OCI-LY7 (cell line): ENCODE data around the gene OR10J4. TPM values are rescaled to one million over a fixed set of nuclear protein-coding genes. Genes with fewer than 3 reads are reported as not detected.
"Not testable (repeated sequence)": the region's sequence is repeated elsewhere in the genome, so short reads cannot be mapped to it uniquely, and the experiment has no call there.

Source experiments
- BruUV-seq: library from RNA; stranded (reverse); fragments of 400-500 nt; replicated peaks from 2 replicates; lab custom pipeline; 2021; lab: Mats Ljungman, UMichigan
- CTCF ChIA-PET: fragments of 300-600 bp; sonication (Branson Sonifier 250); formaldehyde crosslinking; loops from one replicate; lab custom pipeline; 2022; ENCODE audit warnings: antibody characterized with exemption; ENCODE audit not compliant: unreplicated experiment; lab: Charles Lee
- POLR2A ChIA-PET: fragments of 300-600 bp; sonication (Branson Sonifier 250); formaldehyde crosslinking; loops from one replicate; lab custom pipeline; 2022; ENCODE audit warnings: antibody characterized with exemption; lab: Charles Lee
- DNase-seq: peaks from one replicate; pipeline ENCODE4 v3.0.0-alpha.2; 2015; ENCODE audit warnings: low spot score
- H2AFZ ChIP-seq: fragments of 200-600 bp; sonication (generic), shearing (Covaris generic); 2 replicates; pipeline ENCODE4 v1.6.1; 2014; ENCODE audit warnings: mild to moderate bottlenecking, antibody characterized with exemption, low read length, moderate library complexity
- H3K27ac ChIP-seq: fragments of 200-600 bp; sonication (generic); 2 replicates; pipeline ENCODE4 v1.5.1; 2014; ENCODE audit warnings: mixed run types, low read depth, mild to moderate bottlenecking, moderate library complexity, low read length, inconsistent platforms; ENCODE audit not compliant: poor library complexity, severe bottlenecking
- H3K36me3 ChIP-seq: fragments of 200-600 bp; sonication (generic); 2 replicates; pipeline ENCODE4 v1.6.1; 2014; ENCODE audit warnings: mild to moderate bottlenecking, antibody characterized with exemption, low read length, moderate library complexity, mixed read lengths; ENCODE audit not compliant: insufficient read depth
- H3K4me1 ChIP-seq: fragments of 200-600 bp; sonication (generic); 2 replicates; pipeline ENCODE4 v1.5.1; 2014; ENCODE audit warnings: mild to moderate bottlenecking, low read length; ENCODE audit not compliant: insufficient read depth, poor library complexity, severe bottlenecking
- H3K4me2 ChIP-seq: fragments of 200-600 bp; sonication (generic); 2 replicates; pipeline ENCODE4 v1.6.1; 2014; ENCODE audit warnings: mild to moderate bottlenecking, low read length
- H3K4me3 ChIP-seq: fragments of 200-600 bp; sonication (generic); 2 replicates; pipeline ENCODE4 v1.5.1; 2014; ENCODE audit warnings: mild to moderate bottlenecking, low read depth, low read length; ENCODE audit not compliant: poor library complexity, severe bottlenecking
- H3K79me2 ChIP-seq: fragments of 200-600 bp; sonication (generic); 2 replicates; pipeline ENCODE4 v1.6.1; 2016; ENCODE audit warnings: low read depth, mild to moderate bottlenecking, low read length, moderate library complexity, mixed read lengths; ENCODE audit not compliant: insufficient read depth
- H3K9me2 ChIP-seq: fragments of 200-600 bp; sonication (generic); 2 replicates; pipeline ENCODE4 v1.6.1; 2016; ENCODE audit warnings: mild to moderate bottlenecking, low read length, mixed read lengths; ENCODE audit not compliant: insufficient read depth
- H3K9me3 ChIP-seq: fragments of 200-600 bp; sonication (generic); 2 replicates; pipeline ENCODE4 v1.6.1; 2014; ENCODE audit warnings: mild to moderate bottlenecking, mixed run types, low read length, mixed read lengths
- H4K20me1 ChIP-seq: fragments of 200-600 bp; sonication (generic); 2 replicates; pipeline ENCODE4 v1.6.1; 2014; ENCODE audit warnings: mild to moderate bottlenecking, antibody characterized with exemption, low read length, moderate library complexity, mixed read lengths; ENCODE audit not compliant: insufficient read depth
- CTCF ChIP-seq: fragments of 200-600 bp; sonication (generic); conservative IDR thresholded peaks from 2 replicates; pipeline ENCODE4 v1.5.1; 2014; ENCODE audit warnings: mild to moderate bottlenecking, antibody characterized with exemption, low read length, moderate library complexity, mixed read lengths
- EZH2phosphoT487 ChIP-seq: fragments of 200-600 bp; sonication (generic); IDR thresholded peaks from 2 replicates; pipeline ENCODE4 v1.6.1; 2018; ENCODE audit warnings: low read depth, borderline replicate concordance, mild to moderate bottlenecking, mixed run types, antibody characterized with exemption, low read length, moderate library complexity, mixed read lengths
- intact Hi-C: fragments of 100-400 bp; cut with micrococcal nuclease; formaldehyde crosslinking; loops from one replicate; pipeline ENCODE4 v1.10.0; 2022; ENCODE audit not compliant: unreplicated experiment
- total RNA-seq, 2 experiments: library from RNA; depleted of rRNA in 1 of 2; stranded (reverse); fragments of >200 nt in 1 of 2; shearing (Covaris generic) in 1 of 2; gene quantifications; 2 replicates each; pipeline ENCODE4 v1.2.3, GENCODE V29; 2014 to 2022

Gene OR10J4
- total RNA-seq, 2 experiments from 2014 or later, result not detected

DNA sequence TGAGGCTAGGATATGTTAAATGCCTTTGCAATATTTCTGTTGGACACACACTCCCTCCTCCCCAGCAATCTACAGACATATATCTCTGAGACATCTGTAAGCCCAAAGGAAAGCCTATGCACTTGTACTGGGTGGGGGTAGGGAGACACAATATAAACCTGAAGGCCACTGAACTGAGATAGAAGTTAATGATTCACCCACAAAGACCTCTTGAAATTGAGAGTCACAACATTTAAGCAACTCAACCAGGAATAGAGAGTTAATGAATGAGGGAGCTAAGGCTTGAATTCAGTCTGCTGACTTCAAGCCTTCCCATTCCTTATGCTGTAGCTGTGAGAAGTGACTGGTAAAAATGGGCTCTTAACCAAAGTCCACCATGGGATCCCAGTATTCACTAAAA is 12.5 kb downstream of the OR10J4 start:
- H3K79me2 ChIP-seq, result no peaks in the 10 kb centered on the region
- no peak overlapping the region for H2AFZ ChIP-seq
- H3K9me2 ChIP-seq, result no peaks in the 10 kb centered on the region
- TF ChIP-seq EZH2phosphoT487, result no peak
- no peak for TF ChIP-seq CTCF
- DNase-seq, result no peak
- no peak overlapping the region for H3K4me2 ChIP-seq
- no peaks in the 10 kb centered on the region for H3K36me3 ChIP-seq
- ChIA-PET POLR2A (no interaction called here), CTCF (interaction anchor here (0.5 kb wide), 1 partner anchor 39 kb away, joined by 3 read pairs; no protein-coding TSS in a partner anchor)
- H3K27ac ChIP-seq, result no peak overlapping the region
- no peaks in the 10 kb centered on the region for H4K20me1 ChIP-seq
- H3K4me3 ChIP-seq, result no peak overlapping the region
- no TSS peak for BruUV-seq
- H3K9me3 ChIP-seq, result no peaks in the 10 kb centered on the region
- H3K4me1 ChIP-seq, result no peaks in the 10 kb centered on the region
- intact Hi-C loops, result no loop called here

GRCh38 chr1:159448181-159448580 is 16.2 kb downstream of the OR10J4 start:
- no peak overlapping the region for H2AFZ ChIP-seq
- intact Hi-C loops, result no loop called here
- no peak overlapping the region for H3K4me3 ChIP-seq
- no peak for TF ChIP-seq CTCF
- TF ChIP-seq EZH2phosphoT487, result no peak
- H3K4me2 ChIP-seq, result no peak overlapping the region
- no peak for DNase-seq
- ChIA-PET POLR2A (no interaction called here), CTCF (no interaction called here)
- H3K4me1 ChIP-seq, result no peaks in the 10 kb centered on the region
- no peak overlapping the region for H3K27ac ChIP-seq
- H3K36me3 ChIP-seq, result no peaks in the 10 kb centered on the region
- no peaks in the 10 kb centered on the region for H4K20me1 ChIP-seq
- no TSS peak for BruUV-seq
- no peaks in the 10 kb centered on the region for H3K9me2 ChIP-seq
- no peaks in the 10 kb centered on the region for H3K79me2 ChIP-seq
- no peaks in the 10 kb centered on the region for H3K9me3 ChIP-seq

DNA sequence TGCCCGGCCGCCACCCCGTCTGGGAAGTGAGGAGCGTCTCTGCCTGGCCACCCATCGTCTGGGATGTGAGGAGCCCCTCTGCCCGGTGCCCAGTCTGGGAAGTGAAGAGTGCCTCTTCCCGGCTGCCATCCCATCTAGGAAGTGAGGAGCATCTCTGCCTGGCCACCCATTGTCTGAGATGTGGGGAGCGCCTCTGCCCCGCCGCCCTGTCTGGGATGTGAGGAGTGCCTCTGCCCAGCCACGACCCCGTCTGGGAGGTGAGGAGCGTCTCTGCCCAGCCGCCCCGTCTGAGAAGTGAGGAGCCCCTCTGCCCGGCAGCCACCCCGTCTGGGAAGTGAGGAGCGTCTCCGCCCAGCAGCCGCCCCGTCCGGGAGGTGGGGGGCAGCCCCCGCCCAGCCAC is 17.6 kb downstream of the OR10J4 start:
- H3K4me1 ChIP-seq, H4K20me1 ChIP-seq, DNase-seq, intact Hi-C loops, POLR2A ChIA-PET, H2AFZ ChIP-seq, H3K9me2 ChIP-seq, H3K27ac ChIP-seq, H3K4me3 ChIP-seq, BruUV-seq, H3K36me3 ChIP-seq, H3K4me2 ChIP-seq, CTCF ChIA-PET, H3K9me3 ChIP-seq, H3K79me2 ChIP-seq: not testable (repeated sequence)
